MCF 10A (cell line): ENCODE results near the gene ALG5. TPM values are rescaled to one million over a fixed set of nuclear protein-coding genes. Genes with fewer than 3 reads are reported as not detected.

ENCODE experiments used
- BruUV-seq: library from RNA; stranded (reverse); fragments of 400-500 nt; replicated peaks from 2 replicates; lab custom pipeline; 2021; lab: Mats Ljungman, UMichigan
- CTCF ChIA-PET: fragments of 300-600 bp; sonication (Branson Sonifier 250); formaldehyde crosslinking; extraction: SDS; loops from one replicate; lab custom pipeline; 2021; ENCODE audit warnings: antibody characterized with exemption, inconsistent platforms; lab: Yijun Ruan, JAX
- POLR2A ChIA-PET: fragments of 300-600, 350-650 bp; sonication (Branson Sonifier 250); formaldehyde crosslinking; extraction: SDS; loops from one replicate; lab custom pipeline; 2020; ENCODE audit warnings: antibody characterized with exemption, inconsistent platforms; lab: Yijun Ruan, JAX
- DNase-seq: peaks from one replicate; pipeline ENCODE4 v3.0.0-alpha.2; 2018; ENCODE audit not compliant: unreplicated experiment
- H3K27ac Mint-ChIP-seq: one replicate; pipeline ENCODE4 v1.8.0; 2022; ENCODE audit warnings: mild to moderate bottlenecking, low read depth, mixed read lengths; ENCODE audit not compliant: unreplicated experiment
- H3K27me3 Mint-ChIP-seq: one replicate; pipeline ENCODE4 v1.8.0; 2022; ENCODE audit warnings: mixed read lengths; ENCODE audit not compliant: insufficient read depth, unreplicated experiment
- H3K36me3 Mint-ChIP-seq: one replicate; pipeline ENCODE4 v1.8.0; 2022; ENCODE audit warnings: mild to moderate bottlenecking, moderate library complexity, mixed read lengths; ENCODE audit not compliant: insufficient read depth, unreplicated experiment
- H3K4me1 Mint-ChIP-seq: one replicate; pipeline ENCODE4 v1.8.0; 2022; ENCODE audit warnings: mixed read lengths; ENCODE audit not compliant: insufficient read depth, unreplicated experiment
- H3K4me3 Mint-ChIP-seq: one replicate; pipeline ENCODE4 v1.8.0; 2022; ENCODE audit warnings: mild to moderate bottlenecking, moderate library complexity, mixed read lengths; ENCODE audit not compliant: unreplicated experiment
- H3K9me3 Mint-ChIP-seq: one replicate; pipeline ENCODE4 v1.8.0; 2022; ENCODE audit warnings: mixed read lengths; ENCODE audit not compliant: unreplicated experiment
- intact Hi-C: fragments of 100-400 bp; cut with micrococcal nuclease; formaldehyde crosslinking; loops from 2 replicates; pipeline ENCODE4 v1.14.1; 2022
- total RNA-seq: library from RNA; stranded (reverse); gene quantifications from 2 replicates; pipeline ENCODE4 v1.2.3, GENCODE V29; 2022
- TF ChIP-seq, protein P1 (sequence below): fragments of 200-600 bp; IDR thresholded peaks from one replicate; pipeline ENCODE4 v1.8.0; 2022; ENCODE audit warnings: antibody characterized with exemption, mild to moderate bottlenecking; ENCODE audit not compliant: unreplicated experiment

ALG5 gene
- total RNA-seq, 1 experiment from 2014 or later = 51.2 TPM

DNA sequence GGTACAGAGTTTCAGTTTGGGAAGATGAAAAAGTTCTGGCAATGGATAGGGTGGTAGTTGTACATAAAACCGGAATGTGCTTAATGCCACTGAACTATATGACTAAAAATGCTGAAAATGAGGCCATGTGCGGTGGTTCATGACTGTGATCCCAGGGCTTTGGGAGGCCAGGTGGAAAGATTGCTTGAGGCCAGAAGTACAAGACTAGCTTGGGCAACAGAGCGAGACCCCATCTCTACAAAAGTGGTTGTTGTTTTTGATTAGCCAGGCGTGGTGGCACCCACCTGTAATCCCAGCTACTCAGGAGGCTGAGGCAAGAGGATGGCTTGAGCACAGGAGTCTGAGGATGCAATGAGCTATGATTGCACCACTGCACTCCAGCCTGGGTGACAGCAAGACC, 91.9 kb downstream of the ALG5 start:
- Mint-ChIP-seq H3K27ac (no peak overlapping the region), H3K27me3 (no peaks in the 10 kb centered on the region), H3K36me3 (no peaks in the 10 kb centered on the region), H3K4me3 (no peak overlapping the region), H3K4me1 (no peaks in the 10 kb centered on the region), H3K9me3 (no peaks in the 10 kb centered on the region)
- no peak for DNase-seq
- CTCF ChIA-PET = interaction anchor here (0.6 kb wide), 1 partner anchor 9 kb away, joined by 5 read pairs; no protein-coding TSS in a partner anchor
- BruUV-seq = no TSS peak
- TF ChIP-seq, protein P1, sequence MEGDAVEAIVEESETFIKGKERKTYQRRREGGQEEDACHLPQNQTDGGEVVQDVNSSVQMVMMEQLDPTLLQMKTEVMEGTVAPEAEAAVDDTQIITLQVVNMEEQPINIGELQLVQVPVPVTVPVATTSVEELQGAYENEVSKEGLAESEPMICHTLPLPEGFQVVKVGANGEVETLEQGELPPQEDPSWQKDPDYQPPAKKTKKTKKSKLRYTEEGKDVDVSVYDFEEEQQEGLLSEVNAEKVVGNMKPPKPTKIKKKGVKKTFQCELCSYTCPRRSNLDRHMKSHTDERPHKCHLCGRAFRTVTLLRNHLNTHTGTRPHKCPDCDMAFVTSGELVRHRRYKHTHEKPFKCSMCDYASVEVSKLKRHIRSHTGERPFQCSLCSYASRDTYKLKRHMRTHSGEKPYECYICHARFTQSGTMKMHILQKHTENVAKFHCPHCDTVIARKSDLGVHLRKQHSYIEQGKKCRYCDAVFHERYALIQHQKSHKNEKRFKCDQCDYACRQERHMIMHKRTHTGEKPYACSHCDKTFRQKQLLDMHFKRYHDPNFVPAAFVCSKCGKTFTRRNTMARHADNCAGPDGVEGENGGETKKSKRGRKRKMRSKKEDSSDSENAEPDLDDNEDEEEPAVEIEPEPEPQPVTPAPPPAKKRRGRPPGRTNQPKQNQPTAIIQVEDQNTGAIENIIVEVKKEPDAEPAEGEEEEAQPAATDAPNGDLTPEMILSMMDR = no peak
- intact Hi-C loops = no loop called here
- POLR2A ChIA-PET = no interaction called here

- ChIA-PET CTCF (interaction anchor here (0.6 kb wide), 1 partner anchor 71 kb away, joined by 3 read pairs; no protein-coding TSS in a partner anchor), POLR2A (no interaction called here)
- Mint-ChIP-seq H3K27me3 (no peaks in the 10 kb centered on the region), H3K4me3 (no peak overlapping the region), H3K27ac (no peak overlapping the region), H3K36me3 (no peaks in the 10 kb centered on the region), H3K4me1 (no peaks in the 10 kb centered on the region), H3K9me3 (no peaks in the 10 kb centered on the region)
- DNase-seq = no peak
- TF ChIP-seq, protein P1 = no peak
- intact Hi-C loops = no loop called here
- BruUV-seq = no TSS peak
These were observed 93.2 kb downstream of the ALG5 start for GRCh38 chr13:36905944-36906343.

DNA sequence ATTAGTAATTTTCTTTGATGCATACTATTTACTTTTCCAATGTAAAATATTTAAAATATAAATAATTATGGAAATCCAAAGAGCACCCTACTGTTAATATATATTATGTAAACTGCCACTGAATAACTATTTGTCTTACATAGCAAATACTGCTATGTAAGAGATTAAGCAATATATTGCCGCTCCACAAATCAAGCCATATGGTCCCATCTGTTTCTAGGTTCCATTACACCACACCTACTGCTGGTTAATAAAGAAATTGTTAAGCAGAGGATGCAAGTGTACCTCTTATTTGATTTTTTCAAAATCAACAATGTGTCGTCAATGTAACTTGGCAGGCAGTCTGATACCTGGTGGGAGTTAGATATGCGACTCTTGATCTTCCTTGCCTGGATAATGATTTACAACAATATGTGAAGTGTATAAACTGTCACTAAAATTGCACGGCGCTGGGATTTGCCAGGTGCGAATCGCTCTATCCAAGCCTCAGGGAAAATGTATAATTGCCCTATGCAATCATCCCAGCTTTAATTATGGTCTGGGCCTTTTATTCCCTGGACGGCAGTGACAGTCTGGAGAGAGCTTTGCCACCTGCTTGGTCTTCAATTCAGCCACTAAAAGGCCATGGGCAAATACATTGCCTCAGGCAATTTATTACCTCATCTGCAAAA, 95.1 kb downstream of the ALG5 start:
- H3K4me1 Mint-ChIP-seq = no peaks in the 10 kb centered on the region
- no TSS peak for BruUV-seq
- no peaks in the 10 kb centered on the region for H3K36me3 Mint-ChIP-seq
- H3K27ac Mint-ChIP-seq = no peak overlapping the region
- no peak overlapping the region for H3K4me3 Mint-ChIP-seq
- ChIA-PET CTCF (no interaction called here), POLR2A (no interaction called here)
- TF ChIP-seq, protein P1 = no peak
- no peaks in the 10 kb centered on the region for H3K9me3 Mint-ChIP-seq
- no peak for DNase-seq
- no peaks in the 10 kb centered on the region for H3K27me3 Mint-ChIP-seq
- intact Hi-C loops = no loop called here

Other genes starting within 250 kb of the ALG5 start
- 6.1 and 8.1 TPM in 2 replicates for gene RFXAP, start 180.1 kb downstream of the ALG5 start, total RNA-seq
- 0.98 and 1.6 TPM in 2 replicates for gene SMAD9, start 79.1 kb downstream of the ALG5 start, total RNA-seq
- gene EXOSC8, start 1.4 kb upstream of the ALG5 start, total RNA-seq = 99.4 and 126 TPM in 2 replicates
- 86.8 and 90.3 TPM in 2 replicates for gene SUPT20H, start 60.3 kb upstream of the ALG5 start, total RNA-seq
- not detected in 2 replicates for gene CSNK1A1L, start 106.3 kb upstream of the ALG5 start, total RNA-seq